GM23248 (cell line): ENCODE data around the gene MAP3K9.

ENCODE experiments used
- EZH2 ChIP-seq: fragments of 200-600 bp; sonication (generic); IDR thresholded peaks from 2 replicates; pipeline ENCODE4 v1.6.1; 2018; ENCODE audit warnings: antibody characterized with exemption, mild to moderate bottlenecking; ENCODE audit not compliant: insufficient read depth, poor library complexity, severe bottlenecking
- EZH2phosphoT487 ChIP-seq: fragments of 200-600 bp; sonication (generic); IDR thresholded peaks from 2 replicates; pipeline ENCODE4 v1.6.1; 2018; ENCODE audit warnings: antibody characterized with exemption, moderate library complexity, mild to moderate bottlenecking, low read depth; ENCODE audit not compliant: insufficient read depth

- TF ChIP-seq EZH2 (no peak), EZH2phosphoT487 (0 out of 2 replicates have a peak, but pooled peaks have one; percentile 44)
These were observed 693 bp downstream of the MAP3K9 start for GRCh38 chr14:70808416-70809224.
